Left lobe of liver (tissue), 2 donors: ENCODE measurements around the gene CREBRF. TPM values are rescaled to one million over a fixed set of nuclear protein-coding genes. Genes with fewer than 3 reads are reported as not detected.
"Not testable (repeated sequence)": the region's sequence is repeated elsewhere in the genome, so short reads cannot be mapped to it uniquely, and the experiment has no call there.

Source experiments
- ATAC-seq: fragments of 200-7000 bp; cut with Tn5 transposase; one replicate; pipeline ENCODE4 v1.9.1; 2020; ENCODE audit warnings: mild to moderate bottlenecking, moderate library complexity
- DNase-seq: peaks from one replicate; pipeline ENCODE4 v3.0.0-alpha.2; 2020; ENCODE audit warnings: low spot score
- total RNA-seq: library from RNA; stranded (reverse); gene quantifications from one replicate; pipeline ENCODE4 v1.2.1, GENCODE V29; 2021
- donor health status: DM: no; HTN: no; CAD: no; lungs with moderate emphysema.
- donor health status: DM: no; HTN: yes; CAD: no.

The CREBRF gene
- total RNA-seq, 1 donor from 2014 or later, result 10.2 TPM

- not testable (repeated sequence) for DNase-seq, ATAC-seq
These were observed 20.3 kb downstream of the CREBRF start for GRCh38 chr5:173076471-173076870.

GRCh38 chr5:173078878-173079277 is 22.7 kb downstream of the CREBRF start:
- no peak for ATAC-seq
- no peak for DNase-seq

- no peak for ATAC-seq
- DNase-seq, result no peak
These were observed 33.4 kb downstream of the CREBRF start for GRCh38 chr5:173089581-173089980.

GRCh38 chr5:173090639-173091038 is 34.5 kb downstream of the CREBRF start:
- no peak for DNase-seq
- ATAC-seq, result no peak

- no peak for DNase-seq
- ATAC-seq, result no peak
These were observed 35.8 kb downstream of the CREBRF start for GRCh38 chr5:173091981-173092380.

- no peak for DNase-seq
These were observed 37.5 kb downstream of the CREBRF start for GRCh38 chr5:173093606-173094005.

GRCh38 chr5:173094012-173094661 is 38.0 kb downstream of the CREBRF start:
- DNase-seq (no peak), ATAC-seq (peak; percentile 39)

More at GRCh38 chr5:173093606-173094005, 37.5 kb downstream of the CREBRF start:
- no peak for ATAC-seq

- DNase-seq (no peak), ATAC-seq (no peak)
These were observed 42.6 kb downstream of the CREBRF start for GRCh38 chr5:173098787-173099186.

GRCh38 chr5:173099461-173099860 is 43.3 kb downstream of the CREBRF start:
- ATAC-seq (no peak), DNase-seq (no peak)

- DNase-seq (no peak), ATAC-seq (no peak)
These were observed 45.1 kb downstream of the CREBRF start for GRCh38 chr5:173101245-173101644.

GRCh38 chr5:173103411-173103810 is 47.3 kb downstream of the CREBRF start:
- DNase-seq, result no peak
- ATAC-seq, result no peak

GRCh38 chr5:173108914-173109313 is 52.8 kb downstream of the CREBRF start:
- ATAC-seq (no peak), DNase-seq (no peak)

- no peak for ATAC-seq
- DNase-seq, result no peak
These were observed 58.4 kb downstream of the CREBRF start for GRCh38 chr5:173114536-173114935.

GRCh38 chr5:173119719-173120118 is 63.6 kb downstream of the CREBRF start:
- DNase-seq, result no peak

GRCh38 chr5:173123416-173123815 is 67.3 kb downstream of the CREBRF start:
- peak; percentile 100 for ATAC-seq
- DNase-seq, result peak; percentile 68

More at GRCh38 chr5:173119719-173120118, 63.6 kb downstream of the CREBRF start:
- no peak for ATAC-seq

GRCh38 chr5:173132166-173132565 is 76.0 kb downstream of the CREBRF start:
- not testable (repeated sequence) for DNase-seq, ATAC-seq

- ATAC-seq, result no peak
- DNase-seq, result no peak
These were observed 82.6 kb downstream of the CREBRF start for GRCh38 chr5:173138707-173139106.

GRCh38 chr5:173139631-173140030 is 83.5 kb downstream of the CREBRF start:
- DNase-seq (no peak), ATAC-seq (peak; percentile 73)

GRCh38 chr5:173140769-173141168 is 84.6 kb downstream of the CREBRF start:
- ATAC-seq (no peak), DNase-seq (no peak)

- no peak for ATAC-seq
These were observed 87.4 kb downstream of the CREBRF start for GRCh38 chr5:173143567-173143966.

GRCh38 chr5:173144200-173145176 is 88.3 kb downstream of the CREBRF start, which contains the start of gene BNIP1:
BNIP1 (plus strand) TSS chr5:173144531; CDS start chr5:173144546, 15 bp downstream.
- DNase-seq (peak; percentile 100), ATAC-seq (peak; percentile 98)

More at GRCh38 chr5:173143567-173143966, 87.4 kb downstream of the CREBRF start:
- DNase-seq, result no peak

GRCh38 chr5:173148354-173148753 is 92.2 kb downstream of the CREBRF start:
- no peak for DNase-seq
- no peak for ATAC-seq
